Activated T-helper 1 cell treated with anti-CD3 and anti-CD28 coated beads, Interleukin-12 subunit alpha, Interleukin-12 subunit beta, Interleukin-2, Interleukin-4 antibody, amounts not matched to agents 30 ng/mL and 10 ng/mL and 1 ng/mL, durations not matched to agents 14 hours and 24 hours and 36 hours (primary cell): Measurements from ENCODE around the gene UMAD1. TPM values are rescaled to one million over a fixed set of nuclear protein-coding genes. Genes with fewer than 3 reads are reported as not detected.

Experiments
- DNase-seq: peaks from one replicate; pipeline ENCODE4 v3.0.0; 2021; ENCODE audit warnings: low spot score
- H3K27ac Mint-ChIP-seq: one replicate; pipeline ENCODE4 v1.8.0; 2021; ENCODE audit warnings: mild to moderate bottlenecking, mixed read lengths
- H3K27me3 Mint-ChIP-seq: one replicate; pipeline ENCODE4 v1.8.0; 2022; ENCODE audit warnings: mild to moderate bottlenecking, moderate library complexity, mixed read lengths; ENCODE audit not compliant: insufficient read depth
- H3K36me3 Mint-ChIP-seq: one replicate; pipeline ENCODE4 v1.8.0; 2021; ENCODE audit warnings: low read depth, mixed read lengths
- H3K4me1 Mint-ChIP-seq: one replicate; pipeline ENCODE4 v1.8.0; 2021; ENCODE audit warnings: low read depth, mixed read lengths
- H3K4me3 Mint-ChIP-seq: one replicate; pipeline ENCODE4 v1.8.0; 2021; ENCODE audit warnings: mild to moderate bottlenecking, moderate library complexity, mixed read lengths
- H3K9me3 Mint-ChIP-seq: one replicate; pipeline ENCODE4 v1.8.0; 2021; ENCODE audit warnings: mixed read lengths
- intact Hi-C: fragments of 100-400 bp; cut with micrococcal nuclease; formaldehyde crosslinking; loops from one replicate; pipeline ENCODE4 v1.15.1; 2024
- total RNA-seq: library from RNA; stranded (reverse); gene quantifications from 2 replicates; pipeline ENCODE4 v1.2.3, GENCODE V29; 2022

The UMAD1 gene
- total RNA-seq, 1 donor from 2014 or later: 14.2 TPM

- H3K4me3 Mint-ChIP-seq: no peak overlapping the region
- no peak overlapping the region for H3K27ac Mint-ChIP-seq
- peaks cover 6% of the 10 kb centered on the region for H3K36me3 Mint-ChIP-seq
- peaks cover 27% of the 10 kb centered on the region for H3K4me1 Mint-ChIP-seq
- peaks cover 2% of the 10 kb centered on the region for H3K27me3 Mint-ChIP-seq
- intact Hi-C loops: loop anchor here (2.0 kb wide), 2 partner anchors 53 to 407 kb away; no protein-coding TSS in a partner anchor
- no peak for DNase-seq
- H3K9me3 Mint-ChIP-seq: no peaks in the 10 kb centered on the region
Observed at GRCh38 chr7:7720193-7720592, 79.6 kb downstream of the UMAD1 start.

- H3K27ac Mint-ChIP-seq: peak overlapping the region; percentile 31
- H3K4me3 Mint-ChIP-seq: no peak overlapping the region
- H3K9me3 Mint-ChIP-seq: no peaks in the 10 kb centered on the region
- intact Hi-C loops: loop anchor here (2.0 kb wide), 2 partner anchors 52 to 406 kb away; no protein-coding TSS in a partner anchor
- H3K36me3 Mint-ChIP-seq: peaks cover 6% of the 10 kb centered on the region
- peaks cover 2% of the 10 kb centered on the region for H3K27me3 Mint-ChIP-seq
- no peak for DNase-seq
- H3K4me1 Mint-ChIP-seq: peaks cover 27% of the 10 kb centered on the region
Observed at GRCh38 chr7:7720750-7721621, 80.4 kb downstream of the UMAD1 start.

GRCh38 chr7:7731732-7732131 lies 91.2 kb downstream of the UMAD1 start:
- intact Hi-C loops: no loop called here
- no peak overlapping the region for H3K4me3 Mint-ChIP-seq

GRCh38 chr7:7732621-7733281 lies 92.2 kb downstream of the UMAD1 start:
- H3K4me1 Mint-ChIP-seq: no peaks in the 10 kb centered on the region
- intact Hi-C loops: no loop called here
- DNase-seq: no peak
- no peak overlapping the region for H3K27ac Mint-ChIP-seq
- no peaks in the 10 kb centered on the region for H3K36me3 Mint-ChIP-seq
- H3K9me3 Mint-ChIP-seq: no peaks in the 10 kb centered on the region
- H3K27me3 Mint-ChIP-seq: no peaks in the 10 kb centered on the region
- H3K4me3 Mint-ChIP-seq: no peak overlapping the region

More at GRCh38 chr7:7731732-7732131, 91.2 kb downstream of the UMAD1 start:
- Mint-ChIP-seq H3K27me3 (no peaks in the 10 kb centered on the region), H3K4me1 (no peaks in the 10 kb centered on the region), H3K9me3 (peaks cover 1% of the 10 kb centered on the region), H3K36me3 (no peaks in the 10 kb centered on the region), H3K27ac (no peak overlapping the region)
- DNase-seq: no peak

GRCh38 chr7:7736671-7737070 lies 96.1 kb downstream of the UMAD1 start:
- peaks cover 3% of the 10 kb centered on the region for H3K36me3 Mint-ChIP-seq
- peaks cover 18% of the 10 kb centered on the region for H3K4me1 Mint-ChIP-seq
- H3K27me3 Mint-ChIP-seq: no peaks in the 10 kb centered on the region
- DNase-seq: no peak
- H3K4me3 Mint-ChIP-seq: no peak overlapping the region
- no peaks in the 10 kb centered on the region for H3K9me3 Mint-ChIP-seq
- intact Hi-C loops: no loop called here
- H3K27ac Mint-ChIP-seq: no peak overlapping the region

GRCh38 chr7:7737674-7738073 lies 97.1 kb downstream of the UMAD1 start:
- H3K27ac Mint-ChIP-seq: no peak overlapping the region
- H3K9me3 Mint-ChIP-seq: no peaks in the 10 kb centered on the region
- peaks cover 18% of the 10 kb centered on the region for H3K4me1 Mint-ChIP-seq
- intact Hi-C loops: no loop called here
- peaks cover 3% of the 10 kb centered on the region for H3K36me3 Mint-ChIP-seq
- no peaks in the 10 kb centered on the region for H3K27me3 Mint-ChIP-seq
- no peak for DNase-seq
- no peak overlapping the region for H3K4me3 Mint-ChIP-seq

- Mint-ChIP-seq H3K4me3 (no peak overlapping the region), H3K27me3 (no peaks in the 10 kb centered on the region), H3K36me3 (peaks cover 3% of the 10 kb centered on the region), H3K27ac (no peak overlapping the region), H3K4me1 (peaks cover 18% of the 10 kb centered on the region), H3K9me3 (no peaks in the 10 kb centered on the region)
- intact Hi-C loops: no loop called here
- DNase-seq: no peak
Observed at GRCh38 chr7:7738177-7738576, 97.6 kb downstream of the UMAD1 start.

- no peak for DNase-seq
- Mint-ChIP-seq H3K27ac (no peak overlapping the region), H3K4me1 (peaks cover 18% of the 10 kb centered on the region), H3K27me3 (no peaks in the 10 kb centered on the region), H3K36me3 (peaks cover 3% of the 10 kb centered on the region), H3K4me3 (no peak overlapping the region), H3K9me3 (no peaks in the 10 kb centered on the region)
- intact Hi-C loops: no loop called here
Observed at GRCh38 chr7:7738622-7739021, 98.1 kb downstream of the UMAD1 start.

GRCh38 chr7:7739204-7740036 lies 98.9 kb downstream of the UMAD1 start:
- peaks cover 18% of the 10 kb centered on the region for H3K4me1 Mint-ChIP-seq
- H3K27ac Mint-ChIP-seq: no peak overlapping the region
- peaks cover 3% of the 10 kb centered on the region for H3K36me3 Mint-ChIP-seq
- DNase-seq: no peak
- H3K4me3 Mint-ChIP-seq: no peak overlapping the region
- no peaks in the 10 kb centered on the region for H3K27me3 Mint-ChIP-seq
- intact Hi-C loops: no loop called here
- no peaks in the 10 kb centered on the region for H3K9me3 Mint-ChIP-seq

GRCh38 chr7:7740037-7740355 lies 99.4 kb downstream of the UMAD1 start:
- no peak overlapping the region for H3K27ac Mint-ChIP-seq
- intact Hi-C loops: no loop called here
- H3K27me3 Mint-ChIP-seq: no peaks in the 10 kb centered on the region
- H3K9me3 Mint-ChIP-seq: no peaks in the 10 kb centered on the region
- peaks cover 3% of the 10 kb centered on the region for H3K36me3 Mint-ChIP-seq
- no peak overlapping the region for H3K4me3 Mint-ChIP-seq
- H3K4me1 Mint-ChIP-seq: peaks cover 18% of the 10 kb centered on the region
- no peak for DNase-seq

GRCh38 chr7:7742223-7742622 lies 101.7 kb downstream of the UMAD1 start:
- Mint-ChIP-seq H3K9me3 (no peaks in the 10 kb centered on the region), H3K27me3 (no peaks in the 10 kb centered on the region), H3K27ac (no peak overlapping the region), H3K36me3 (peaks cover 3% of the 10 kb centered on the region), H3K4me3 (no peak overlapping the region), H3K4me1 (peaks cover 18% of the 10 kb centered on the region)
- intact Hi-C loops: no loop called here
- no peak for DNase-seq

- intact Hi-C loops: no loop called here
- Mint-ChIP-seq H3K27me3 (no peaks in the 10 kb centered on the region), H3K9me3 (no peaks in the 10 kb centered on the region), H3K4me3 (no peak overlapping the region), H3K36me3 (no peaks in the 10 kb centered on the region), H3K27ac (no peak overlapping the region), H3K4me1 (peaks cover under 1% of the 10 kb centered on the region)
- no peak for DNase-seq
Observed at GRCh38 chr7:7745258-7745657, 104.7 kb downstream of the UMAD1 start.

- H3K27me3 Mint-ChIP-seq: no peaks in the 10 kb centered on the region
- intact Hi-C loops: no loop called here
- no peak overlapping the region for H3K4me3 Mint-ChIP-seq
- no peak for DNase-seq
- H3K27ac Mint-ChIP-seq: no peak overlapping the region
- H3K36me3 Mint-ChIP-seq: no peaks in the 10 kb centered on the region
- H3K9me3 Mint-ChIP-seq: no peaks in the 10 kb centered on the region
- peaks cover 7% of the 10 kb centered on the region for H3K4me1 Mint-ChIP-seq
Observed at GRCh38 chr7:7745966-7746365, 105.4 kb downstream of the UMAD1 start.
